HG03097 (cell line): ENCODE data around the gene ELOVL5.
A peak's percentile ranks its signal among the peaks of the same experiment; 100 is the strongest.

ENCODE experiments used
- ATAC-seq: cut with Tn5 transposase; IDR thresholded peaks from one replicate; pipeline ENCODE4 v1.9.1; 2021; ENCODE audit not compliant: unreplicated experiment, low FRiP score

ELOVL5 gene

DNA sequence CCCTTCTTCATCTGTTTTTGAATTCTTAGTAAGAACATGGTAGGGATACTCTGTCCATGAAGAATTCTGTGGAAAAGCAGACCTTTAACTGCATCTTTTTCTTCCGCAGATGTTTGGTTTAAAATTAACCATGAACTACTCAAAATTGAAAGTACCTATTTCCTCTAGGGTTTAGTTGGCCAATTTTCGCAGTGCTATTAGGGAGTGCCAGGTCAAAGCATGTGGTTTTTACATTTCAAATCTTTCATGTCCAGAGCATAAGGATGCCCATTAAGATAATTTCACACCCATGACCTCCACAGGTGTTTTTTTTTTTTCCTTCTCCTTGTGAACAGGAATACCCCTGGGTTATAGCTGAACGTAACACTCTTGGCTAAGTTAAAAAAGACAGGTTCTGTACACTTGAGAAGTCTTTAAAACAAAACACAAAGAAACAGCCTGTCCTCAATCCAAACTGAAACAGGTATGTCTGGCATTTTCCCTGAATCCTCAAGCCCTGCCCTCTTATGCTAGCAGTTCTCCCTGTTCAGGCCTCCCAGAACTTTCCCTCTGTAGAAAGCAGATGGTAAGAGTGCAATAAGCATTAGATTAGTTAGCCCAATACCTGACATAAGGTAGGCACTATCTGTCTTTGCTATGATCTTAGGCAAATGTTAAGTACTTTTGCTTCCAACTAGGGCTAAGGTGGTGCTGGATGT is 67.1 kb downstream of the ELOVL5 start:
- peak; percentile 61 for ATAC-seq

GRCh38 chr6:53280207-53280606 is 68.5 kb downstream of the ELOVL5 start:
- ATAC-seq = no peak

GRCh38 chr6:53279293-53279692 is 69.5 kb downstream of the ELOVL5 start:
- ATAC-seq = no peak

DNA sequence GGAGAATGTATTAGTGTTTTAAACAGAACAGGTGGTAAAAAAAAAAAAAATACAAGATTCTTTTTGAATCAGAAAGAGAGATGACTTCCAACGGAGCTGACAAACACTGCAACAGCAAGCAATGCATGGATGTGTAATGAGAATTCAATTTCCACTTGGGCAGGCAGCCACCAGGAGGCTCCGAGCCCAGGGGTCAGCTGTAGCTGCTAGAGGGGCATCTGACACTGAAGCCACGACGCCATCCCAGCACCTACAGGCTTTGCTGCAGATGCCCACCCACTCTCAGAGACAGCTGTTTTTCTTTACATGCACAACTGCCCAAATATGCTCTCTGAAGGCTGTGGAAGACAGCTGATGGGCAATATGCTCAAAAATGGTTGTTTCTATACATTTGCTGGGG is 75.4 kb downstream of the ELOVL5 start:
- no peak for ATAC-seq

DNA sequence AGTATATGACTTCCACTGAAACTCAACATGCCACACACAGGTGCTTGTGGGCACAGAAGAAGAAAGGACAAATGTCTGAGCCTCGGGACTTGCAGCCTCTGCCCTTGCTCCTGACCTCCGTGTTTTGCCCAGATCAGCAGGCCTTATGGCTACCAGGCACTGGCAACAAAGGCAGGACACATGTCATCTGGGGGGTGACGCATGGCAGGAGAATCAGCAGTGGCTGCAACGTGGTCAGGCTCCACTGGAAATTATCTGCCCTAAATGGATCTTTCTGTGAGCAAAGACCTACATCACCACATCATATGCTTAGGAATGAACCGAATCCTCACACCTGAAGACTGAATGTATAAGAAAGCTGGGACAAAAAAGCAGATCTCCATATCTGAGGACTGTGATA is 78.9 kb downstream of the ELOVL5 start:
- no peak for ATAC-seq

DNA sequence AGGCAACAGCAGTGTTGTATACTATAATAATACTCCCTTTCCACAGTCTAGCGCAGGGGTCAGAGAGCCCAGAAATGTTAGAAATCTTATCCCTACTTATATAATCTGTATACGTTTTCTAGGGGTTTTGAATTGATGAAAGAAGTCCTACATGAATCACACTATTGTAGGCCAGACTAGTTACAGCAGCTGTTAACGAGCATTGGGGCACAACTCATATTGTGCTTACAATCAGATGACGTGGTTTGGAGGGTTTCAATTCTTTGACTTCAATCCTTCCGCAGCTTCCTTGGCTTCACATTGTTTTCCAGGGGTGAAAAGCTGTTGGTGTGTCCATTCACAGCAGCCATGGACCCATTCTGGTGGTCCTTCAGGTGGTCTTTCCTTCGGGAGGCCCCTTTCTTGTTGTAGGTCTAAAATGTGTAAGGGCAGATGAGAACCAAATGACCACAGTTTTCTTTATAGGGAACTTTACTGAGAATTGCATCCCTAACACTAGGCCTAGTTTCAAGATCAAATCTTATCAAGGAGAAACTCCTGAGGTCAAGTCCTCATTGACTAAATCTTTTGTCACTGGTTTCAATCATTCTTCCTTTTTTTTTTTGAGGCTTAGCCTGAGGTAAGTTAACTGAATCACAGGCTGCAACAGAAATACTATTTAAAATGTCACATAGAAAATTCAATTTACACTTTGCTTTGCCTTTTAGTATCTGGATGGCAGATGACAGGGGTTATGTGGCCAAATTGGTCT is 79.7 kb downstream of the ELOVL5 start:
- no peak for ATAC-seq

DNA sequence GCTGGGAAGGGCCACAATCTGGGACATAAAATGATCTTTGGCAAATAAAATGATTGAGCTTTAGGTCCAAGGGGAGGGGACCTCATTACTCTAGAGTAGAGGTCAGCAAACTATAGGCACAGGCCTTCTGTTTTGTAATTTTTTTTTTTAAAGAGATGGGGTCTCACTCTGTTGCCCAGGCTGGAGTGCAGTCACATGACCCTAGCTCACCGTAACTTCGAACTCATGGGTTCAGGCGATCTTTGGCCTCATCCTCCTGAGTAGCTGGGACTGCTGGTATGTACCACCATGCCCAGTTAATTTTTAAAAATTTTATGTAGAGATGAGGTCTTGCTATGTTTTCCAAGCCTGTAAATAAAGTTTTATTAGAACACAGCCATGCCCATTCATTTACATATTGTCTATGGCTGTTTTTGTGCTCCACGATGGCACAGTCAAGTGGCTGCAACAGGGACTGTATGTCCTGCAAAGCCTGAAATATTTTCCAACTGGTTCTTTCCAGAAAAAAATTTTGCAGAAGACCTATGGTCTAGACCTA is 82.1 kb downstream of the ELOVL5 start:
- no peak for ATAC-seq

DNA sequence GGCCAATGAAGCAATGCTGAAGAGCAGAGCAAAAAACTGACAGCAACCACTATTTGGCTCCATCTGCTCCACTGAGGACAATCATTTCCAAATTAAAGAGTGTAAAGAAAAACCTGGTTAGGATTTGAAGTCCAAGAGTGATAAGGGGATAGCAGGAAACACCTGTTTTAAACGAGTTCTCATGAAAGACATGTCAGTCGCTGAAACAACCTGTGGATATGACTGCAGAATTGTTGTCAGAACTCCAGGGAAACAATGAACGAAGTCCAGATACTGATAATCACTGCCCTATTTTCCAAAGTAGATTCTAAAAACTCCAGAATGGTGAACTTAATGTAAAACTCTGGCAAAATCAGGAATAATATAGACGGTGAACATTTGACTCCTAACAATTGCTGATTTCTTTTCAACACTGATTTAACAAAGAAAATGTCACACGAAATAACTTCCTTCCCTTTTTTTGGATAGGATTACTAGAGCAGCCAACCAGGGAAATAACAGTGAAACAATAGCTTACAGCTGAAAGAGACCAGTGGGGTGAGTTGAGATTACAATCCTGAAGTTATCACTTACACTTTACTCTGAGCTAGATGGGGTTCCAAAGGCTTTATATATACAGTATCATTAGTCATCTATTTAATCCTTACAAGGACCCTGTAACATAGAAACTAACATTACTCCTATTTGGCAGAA is 83.7 kb downstream of the ELOVL5 start:
- ATAC-seq = no peak

- no peak for ATAC-seq
Measured at GRCh38 chr6:53264337-53264736, 84.4 kb downstream of the ELOVL5 start.

DNA sequence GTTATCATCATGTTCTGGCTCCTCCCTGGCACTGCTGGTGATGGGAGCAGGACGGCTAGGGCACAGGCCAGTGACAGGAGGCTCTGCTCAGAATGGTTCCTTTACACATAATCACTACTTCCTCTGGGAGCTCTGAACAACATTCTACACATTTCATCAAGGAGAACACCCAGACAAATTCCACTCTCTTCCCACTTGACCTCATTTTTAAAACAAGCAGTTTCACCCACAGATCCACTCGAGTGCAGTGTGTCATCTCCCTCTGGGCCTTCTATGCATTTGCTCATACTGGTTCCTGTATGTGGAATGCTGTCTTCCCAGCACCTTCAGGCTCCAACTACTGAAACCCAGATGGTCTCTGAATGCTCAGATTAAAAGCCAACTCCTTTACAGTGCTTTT is 84.8 kb downstream of the ELOVL5 start:
- ATAC-seq = no peak

GRCh38 chr6:53259860-53260580 is 88.7 kb downstream of the ELOVL5 start:
- no peak for ATAC-seq

DNA sequence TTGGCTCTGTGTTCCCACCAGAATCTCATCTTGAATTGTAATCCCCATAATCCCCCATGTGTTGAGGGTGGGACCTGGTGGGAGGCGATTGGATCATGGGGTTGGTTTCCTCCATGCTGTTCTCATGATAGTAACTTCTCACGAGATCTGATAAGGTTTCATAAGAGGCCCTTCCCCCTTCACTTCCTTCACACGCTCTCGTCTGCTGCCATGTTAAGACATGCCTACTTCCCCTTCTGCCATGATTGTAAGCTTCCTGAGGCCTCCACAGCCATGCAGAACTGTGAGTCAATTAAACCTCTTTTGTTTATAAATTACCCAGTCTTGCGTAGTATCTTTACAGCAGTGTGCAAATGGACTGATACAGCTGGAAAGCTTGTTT is 90.0 kb downstream of the ELOVL5 start:
- ATAC-seq = no peak

DNA sequence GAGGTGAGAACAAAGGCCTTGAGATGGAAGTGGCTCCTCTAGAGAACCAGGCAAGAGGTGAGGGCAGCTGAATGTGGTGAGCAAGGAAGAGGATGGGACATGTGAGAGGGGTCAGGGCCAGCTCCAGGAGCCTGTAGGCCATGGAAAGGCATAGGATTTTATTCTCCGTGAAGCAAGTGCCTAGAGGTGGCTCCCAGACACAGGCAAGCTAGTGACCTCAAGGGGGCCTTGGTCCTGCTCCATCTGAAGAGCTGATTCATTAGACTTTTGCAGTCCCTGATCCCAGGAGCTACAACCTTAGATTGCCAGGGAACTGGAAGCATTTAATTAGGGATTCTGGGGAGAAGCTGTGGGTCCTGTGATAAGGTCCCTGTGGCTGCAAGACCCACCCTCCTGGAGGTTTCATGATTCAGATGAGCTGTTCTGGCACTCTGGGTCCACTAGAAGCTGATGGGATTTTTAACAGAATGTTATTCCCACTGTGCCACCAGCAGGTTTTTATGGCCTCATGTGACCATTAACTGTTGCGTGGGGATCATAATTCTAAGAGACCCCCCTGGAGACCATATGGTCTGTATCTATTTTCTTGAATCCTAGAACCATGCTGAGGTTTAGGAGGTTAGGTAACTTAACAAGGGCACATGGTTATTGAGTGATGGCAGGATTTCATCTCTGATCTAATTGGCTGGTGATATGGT is 90.5 kb downstream of the ELOVL5 start:
- ATAC-seq = no peak

DNA sequence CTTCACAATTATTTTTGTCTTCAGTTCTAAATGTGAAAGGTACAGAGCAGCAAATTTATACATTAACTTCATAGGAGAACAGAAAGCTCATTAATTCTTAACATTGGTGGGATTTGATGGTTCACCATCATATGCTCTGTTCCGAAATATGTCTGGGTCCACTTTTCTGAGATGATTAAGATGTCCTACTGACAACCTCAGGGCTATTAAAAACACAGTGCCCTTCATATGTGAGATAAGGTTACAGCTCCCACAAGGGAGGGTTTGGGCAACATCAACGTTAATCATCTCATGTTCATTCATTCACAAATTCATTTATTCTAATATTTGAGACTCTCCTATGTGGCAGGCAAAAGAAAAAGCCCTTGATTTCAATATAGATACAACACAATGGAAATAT is 91.2 kb downstream of the ELOVL5 start:
- no peak for ATAC-seq

DNA sequence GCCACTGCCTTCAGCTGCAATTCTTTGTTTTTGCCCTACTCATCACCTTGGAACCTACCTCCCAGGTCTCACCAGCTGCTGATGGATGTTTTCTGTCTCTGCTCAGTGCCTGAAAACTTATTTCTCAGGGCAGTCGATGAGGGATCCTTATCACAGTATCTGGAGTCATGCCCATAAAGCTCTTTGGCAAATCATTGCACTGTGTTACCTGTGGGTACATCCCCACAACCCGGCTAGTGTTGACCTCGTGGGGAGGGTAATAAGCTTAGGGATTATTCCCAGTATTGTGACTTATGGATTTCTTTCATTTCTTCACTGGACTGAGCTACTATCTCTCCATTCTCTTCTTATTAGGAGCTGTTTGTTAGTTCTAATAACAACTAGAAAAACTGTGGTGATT is 91.7 kb downstream of the ELOVL5 start:
- ATAC-seq = no peak

- ATAC-seq = no peak
Measured at GRCh38 chr6:53252177-53252692, 96.5 kb downstream of the ELOVL5 start.

DNA sequence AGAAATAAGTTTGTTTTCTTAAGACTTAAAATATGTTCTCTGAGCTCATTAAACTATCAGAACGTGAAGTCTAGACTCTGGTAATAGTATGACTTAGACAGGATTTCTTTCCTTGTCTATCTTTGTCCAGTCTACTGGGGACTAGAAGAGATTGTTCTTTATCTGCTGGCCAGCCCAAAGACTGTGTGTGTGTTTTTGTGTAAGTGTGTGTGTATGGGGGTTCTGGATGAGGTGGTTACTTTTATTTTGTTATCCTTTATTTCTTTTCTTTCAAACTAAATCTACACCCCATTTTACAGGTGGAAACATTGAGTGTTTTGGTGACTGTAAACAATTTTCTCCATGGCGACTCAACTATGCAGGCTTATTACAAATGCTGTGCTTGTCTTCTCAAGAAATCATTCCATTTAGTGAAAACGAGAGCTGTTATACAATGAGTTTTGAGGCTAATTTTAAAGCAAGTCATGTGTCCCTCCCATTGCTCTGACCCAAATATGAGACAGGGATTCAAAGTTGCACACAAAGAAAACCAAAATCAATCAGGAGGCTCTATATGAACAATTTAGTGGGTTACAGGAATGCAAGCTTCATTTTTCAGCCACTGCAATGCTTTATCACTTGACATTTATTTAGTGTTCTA is 97.6 kb downstream of the ELOVL5 start:
- ATAC-seq = no peak

DNA sequence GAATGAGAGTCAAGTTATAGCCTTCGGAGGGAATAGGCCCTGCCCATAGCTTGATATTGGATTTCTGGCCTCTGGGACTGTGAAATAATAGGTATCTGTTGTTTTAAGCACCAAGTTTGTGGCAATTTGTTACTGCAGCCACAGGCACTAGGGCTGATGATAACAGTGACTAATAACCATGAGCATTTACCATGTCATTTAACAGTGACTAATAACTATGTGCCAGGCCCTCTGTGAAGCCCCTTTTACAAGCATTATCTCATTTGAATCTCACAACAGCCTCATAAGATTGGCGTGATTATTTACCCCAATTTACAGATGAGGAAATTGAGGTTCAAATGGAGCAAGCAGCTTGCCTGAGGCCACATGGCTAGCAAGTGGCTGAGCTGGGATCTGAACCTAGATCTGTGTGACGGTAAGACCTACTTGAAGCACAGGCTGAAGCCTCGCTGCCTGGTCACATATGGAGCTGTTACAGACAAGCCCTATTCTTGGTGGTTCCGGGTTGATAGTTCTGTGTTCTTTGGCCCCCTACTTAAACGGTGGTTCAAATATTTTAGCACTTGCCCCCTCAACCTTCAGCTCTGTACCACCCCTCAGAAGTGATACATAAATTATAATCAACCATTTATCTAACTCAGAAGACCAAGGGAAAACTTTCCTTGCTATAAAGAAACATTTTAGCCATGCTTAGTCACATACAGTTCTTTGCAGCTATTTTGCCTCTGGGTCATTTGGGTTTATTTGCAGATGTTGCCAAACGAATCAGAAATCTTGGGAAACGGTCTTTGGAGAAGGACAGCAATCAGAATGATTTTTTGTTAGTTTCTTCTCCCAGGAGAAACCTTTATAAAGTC is 98.3 kb downstream of the ELOVL5 start:
- no peak for ATAC-seq

DNA sequence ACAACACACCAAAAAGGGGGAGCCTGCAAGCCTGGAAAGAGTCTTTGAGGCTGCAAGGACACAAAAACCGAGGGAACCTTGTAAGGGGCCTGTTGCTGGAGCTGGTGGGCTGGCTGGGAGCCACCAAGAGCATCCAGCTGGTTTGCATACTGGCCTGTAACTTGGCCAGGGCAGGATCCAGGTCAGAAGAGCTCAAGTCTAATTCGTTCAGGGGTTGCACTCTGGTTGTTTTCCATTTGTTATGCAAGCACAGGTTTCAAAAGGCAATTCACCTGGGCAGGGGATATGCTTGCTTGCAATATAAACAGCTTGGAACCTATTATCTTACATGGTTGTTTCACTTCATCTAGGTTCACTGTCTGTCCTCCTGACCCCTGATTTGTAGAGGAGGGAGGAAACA is 101.8 kb downstream of the ELOVL5 start:
- ATAC-seq = no peak
